ENCODE measurements around the gene ZNF20. TPM values are rescaled to one million over a fixed set of nuclear protein-coding genes. Genes with fewer than 3 reads are reported as not detected.
A peak's percentile ranks its signal among the peaks of the same experiment; 100 is the strongest.

Gene ZNF20
- total RNA-seq = 1 to 10 TPM; 1.5 to 2.7 TPM

GRCh38 chr19:12139885-12140544 is at the start of gene ZNF20:
Gene ZNF20 (minus strand): TSS chr19:12140350. CDS start chr19:12140182, 168 bp downstream.
- intact Hi-C loops (cut with micrococcal nuclease) = loop anchor here (1.0 to 2.0 kb wide), 5 partner anchors 28 to 343 kb away; partner anchors contain the start of gene ZNF844
- peak; percentile 95 for DNase-seq
- H3K27me3 Mint-ChIP-seq = no peaks in the 10 kb centered on the region
- H3K4me3 Mint-ChIP-seq = peak within 1 kb of the TSS; percentile 93
- POLR2A ChIA-PET = interaction anchor here (0.7 to 1.5 kb wide), 7 partner anchors 44 to 215 kb away, joined by 3 to 10 read pairs (median 4); partner anchors contain the start of genes ZNF700, ZNF763 and ZNF844
- H3K27ac Mint-ChIP-seq = peak within 1 kb of the TSS; percentile 70
- peaks cover 17% of the 10 kb centered on the region for H3K36me3 Mint-ChIP-seq
- CTCF ChIA-PET = interaction anchor here (0.8 to 4.8 kb wide), 19 partner anchors 9 to 343 kb away, joined by 3 to 106 read pairs (median 10); partner anchors contain the start of genes ZNF136, ZNF442, ZNF491 and ZNF625
- peaks cover 36% of the 10 kb centered on the region for H3K4me1 Mint-ChIP-seq (ENCODE audit: low read depth)
- peaks cover 1% of the 10 kb centered on the region for H3K9me3 Mint-ChIP-seq

GRCh38 chr19:12187625-12188024 is 47.5 kb upstream of the ZNF20 start:
- Mint-ChIP-seq H3K4me1 (ENCODE audit: low read depth) (peaks cover 3% of the 10 kb centered on the region), H3K9me3 (peaks cover 82% of the 10 kb centered on the region), H3K27ac (no peak overlapping the region), H3K4me3 (no peak overlapping the region), H3K36me3 (peaks cover 90% of the 10 kb centered on the region), H3K27me3 (no peaks in the 10 kb centered on the region)
- CTCF ChIA-PET = interaction anchor here (0.6 kb wide), 1 partner anchor 376 kb away, joined by 3 read pairs; no protein-coding TSS in a partner anchor
- intact Hi-C loops (cut with micrococcal nuclease) = no loop called here
- POLR2A ChIA-PET = no interaction called here
- no peak for DNase-seq

GRCh38 chr19:12180377-12180776 is 40.2 kb upstream of the ZNF20 start:
- ChIA-PET CTCF (no interaction called here), POLR2A (no interaction called here)
- Mint-ChIP-seq H3K4me1 (ENCODE audit: low read depth) (peaks cover 12% of the 10 kb centered on the region), H3K27ac (no peak overlapping the region), H3K9me3 (peaks cover 68% of the 10 kb centered on the region), H3K36me3 (peaks cover 88% of the 10 kb centered on the region), H3K27me3 (no peaks in the 10 kb centered on the region), H3K4me3 (no peak overlapping the region)
- no peak for DNase-seq
- intact Hi-C loops (cut with micrococcal nuclease) = no loop called here

GRCh38 chr19:12166626-12167025 is 26.5 kb upstream of the ZNF20 start:
- H3K9me3 Mint-ChIP-seq = no peaks in the 10 kb centered on the region
- H3K27ac Mint-ChIP-seq = peak overlapping the region; percentile 30
- no peak for DNase-seq
- peaks cover 14% of the 10 kb centered on the region for H3K36me3 Mint-ChIP-seq
- H3K4me1 Mint-ChIP-seq (ENCODE audit: low read depth) = peaks cover 47% of the 10 kb centered on the region
- no peak overlapping the region for H3K4me3 Mint-ChIP-seq
- intact Hi-C loops (cut with micrococcal nuclease) = no loop called here
- CTCF ChIA-PET = no interaction called here
- POLR2A ChIA-PET = no interaction called here
- no peaks in the 10 kb centered on the region for H3K27me3 Mint-ChIP-seq

- H3K4me1 Mint-ChIP-seq (ENCODE audit: low read depth) = peaks cover 42% of the 10 kb centered on the region
- POLR2A ChIA-PET = interaction anchor here (0.6 to 2.8 kb wide), 3 partner anchors 170 to 387 kb away, joined by 3 to 11 read pairs (median 3); partner anchors contain the start of genes ZNF563 and ZNF564
- no peaks in the 10 kb centered on the region for H3K27me3 Mint-ChIP-seq
- no peaks in the 10 kb centered on the region for H3K9me3 Mint-ChIP-seq
- intact Hi-C loops (cut with micrococcal nuclease) = loop anchor here (2.0 kb wide), 2 partner anchors 125 to 169 kb away; partner anchors contain the start of gene ZNF563
- H3K36me3 Mint-ChIP-seq = peaks cover 5% of the 10 kb centered on the region
- CTCF ChIA-PET = interaction anchor here (1.3 to 2.6 kb wide), 3 partner anchors 26 to 104 kb away, joined by 3 to 14 read pairs (median 8); no protein-coding TSS in a partner anchor
- H3K4me3 Mint-ChIP-seq = peak overlapping the region; percentile 88
- peak overlapping the region; percentile 90 for H3K27ac Mint-ChIP-seq
- no peak for DNase-seq
These were observed 23.7 kb upstream of the ZNF20 start for GRCh38 chr19:12163826-12164225.

GRCh38 chr19:12162882-12163806 is 23.0 kb upstream of the ZNF20 start, which contains the start of gene ZNF136:
Gene ZNF136 (plus strand): TSS chr19:12163096. CDS start chr19:12163204, 108 bp downstream.
- no peaks in the 10 kb centered on the region for H3K27me3 Mint-ChIP-seq
- intact Hi-C loops (cut with micrococcal nuclease) = loop anchor here (2.0 kb wide), 2 partner anchors 126 to 170 kb away; partner anchors contain the start of gene ZNF563
- peak within 1 kb of the TSS; percentile 92 for H3K4me3 Mint-ChIP-seq
- ChIA-PET CTCF (interaction anchor here (0.7 to 2.6 kb wide), 9 partner anchors 19 to 440 kb away, joined by 3 to 14 read pairs (median 4); partner anchors contain the start of genes ZNF20 and ZNF442), POLR2A (interaction anchor here (0.6 to 2.8 kb wide), 7 partner anchors 13 to 388 kb away, joined by 3 to 11 read pairs (median 3); partner anchors contain the start of genes ZNF563, ZNF564 and ZNF700)
- peak; percentile 97 for DNase-seq
- H3K9me3 Mint-ChIP-seq = no peaks in the 10 kb centered on the region
- peaks cover 40% of the 10 kb centered on the region for H3K4me1 Mint-ChIP-seq (ENCODE audit: low read depth)
- H3K36me3 Mint-ChIP-seq = peaks cover 5% of the 10 kb centered on the region
- H3K27ac Mint-ChIP-seq = peak within 1 kb of the TSS; percentile 94

- H3K36me3 Mint-ChIP-seq = peaks cover 5% of the 10 kb centered on the region
- no peaks in the 10 kb centered on the region for H3K9me3 Mint-ChIP-seq
- peaks cover 37% of the 10 kb centered on the region for H3K4me1 Mint-ChIP-seq (ENCODE audit: low read depth)
- intact Hi-C loops (cut with micrococcal nuclease) = loop anchor here (2.0 kb wide), 2 partner anchors 126 to 170 kb away; partner anchors contain the start of gene ZNF563
- peak overlapping the region; percentile 94 for H3K27ac Mint-ChIP-seq
- H3K27me3 Mint-ChIP-seq = no peaks in the 10 kb centered on the region
- CTCF ChIA-PET = interaction anchor here (0.7 to 2.6 kb wide), 10 partner anchors 19 to 441 kb away, joined by 3 to 14 read pairs (median 4); partner anchors contain the start of genes ZNF20 and ZNF442
- DNase-seq = no peak
- POLR2A ChIA-PET = interaction anchor here (0.6 to 2.8 kb wide), 6 partner anchors 13 to 238 kb away, joined by 3 to 11 read pairs (median 4); partner anchors contain the start of genes ZNF563 and ZNF700
- peak overlapping the region; percentile 92 for H3K4me3 Mint-ChIP-seq
These were observed 22.3 kb upstream of the ZNF20 start for GRCh38 chr19:12162513-12162881.

- Mint-ChIP-seq H3K27me3 (peaks cover 3% of the 10 kb centered on the region), H3K4me1 (ENCODE audit: low read depth) (peaks cover 21% of the 10 kb centered on the region), H3K36me3 (peaks cover 3% of the 10 kb centered on the region), H3K4me3 (no peak overlapping the region), H3K27ac (no peak overlapping the region), H3K9me3 (no peaks in the 10 kb centered on the region)
- intact Hi-C loops (cut with micrococcal nuclease) = no loop called here
- POLR2A ChIA-PET = interaction anchor here (0.7 kb wide), 2 partner anchors 461 to 731 kb away, joined by 3 to 4 read pairs; partner anchors contain the start of gene GCDH
- CTCF ChIA-PET = interaction anchor here (2.5 kb wide), 1 partner anchor 100 kb away, joined by 10 read pairs; no protein-coding TSS in a partner anchor
- no peak for DNase-seq
These were observed 19.7 kb upstream of the ZNF20 start for GRCh38 chr19:12159773-12160414.

GRCh38 chr19:12156223-12157058 is 16.3 kb upstream of the ZNF20 start, which contains the start of gene ZNF625:
Gene ZNF625 (minus strand): TSS chr19:12156734. CDS start chr19:12156558, 176 bp downstream.
- Mint-ChIP-seq H3K27ac (no peak within 1 kb of the TSS), H3K36me3 (no peaks in the 10 kb centered on the region), H3K9me3 (no peaks in the 10 kb centered on the region), H3K27me3 (peaks cover 3% of the 10 kb centered on the region), H3K4me3 (peak within 1 kb of the TSS; percentile 80), H3K4me1 (ENCODE audit: low read depth) (peaks cover 4% of the 10 kb centered on the region)
- ChIA-PET POLR2A (interaction anchor here (1.3 kb wide), 1 partner anchor 175 kb away, joined by 3 read pairs; no protein-coding TSS in a partner anchor), CTCF (interaction anchor here (1.3 to 2.0 kb wide), 4 partner anchors 16 to 233 kb away, joined by 5 to 14 read pairs (median 6); partner anchors contain the start of gene ZNF20)
- peak; percentile 68 for DNase-seq
- intact Hi-C loops (cut with micrococcal nuclease) = no loop called here

- Mint-ChIP-seq H3K36me3 (peaks cover 1% of the 10 kb centered on the region), H3K4me3 (peak overlapping the region; percentile 80), H3K27ac (no peak overlapping the region), H3K27me3 (peaks cover 3% of the 10 kb centered on the region), H3K4me1 (ENCODE audit: low read depth) (peaks cover 4% of the 10 kb centered on the region), H3K9me3 (no peaks in the 10 kb centered on the region)
- intact Hi-C loops (cut with micrococcal nuclease) = no loop called here
- no peak for DNase-seq
- CTCF ChIA-PET = interaction anchor here (1.3 to 2.0 kb wide), 2 partner anchors 65 to 96 kb away, joined by 6 to 14 read pairs; no protein-coding TSS in a partner anchor
- POLR2A ChIA-PET = interaction anchor here (1.3 kb wide), 1 partner anchor 176 kb away, joined by 3 read pairs; no protein-coding TSS in a partner anchor
These were observed 15.2 kb upstream of the ZNF20 start for GRCh38 chr19:12155324-12155860.

All from activated CD4-positive, alpha-beta memory T cell treated with anti-CD3 and anti-CD28 coated beads for 36 hours (primary cell).